ENCODE data around the gene MAGI2.

Gene MAGI2

GRCh38 chr7:78099715-78100394 lies 1353.6 kb downstream of the MAGI2 start:
- no peak for DNase-seq

DNA sequence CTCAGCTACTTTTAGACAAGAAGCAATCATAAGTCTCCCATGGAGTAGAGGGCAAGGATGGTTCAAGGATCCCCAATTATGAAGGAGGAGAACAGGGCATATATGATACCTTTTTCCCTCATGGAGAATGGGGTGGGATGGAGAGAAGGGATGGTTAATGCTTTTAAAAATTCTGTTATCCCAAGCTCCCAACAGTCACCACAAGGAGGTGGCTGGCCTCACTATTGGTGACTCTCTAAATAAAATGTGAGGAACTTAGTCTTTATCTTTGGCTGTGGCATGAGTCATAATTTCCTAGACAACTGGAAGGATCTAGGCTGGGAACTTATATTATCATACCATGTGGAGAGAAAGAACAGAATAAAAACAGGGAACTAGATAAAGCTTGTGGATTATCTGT lies 1357.9 kb downstream of the MAGI2 start:
- no peak for DNase-seq

DNA sequence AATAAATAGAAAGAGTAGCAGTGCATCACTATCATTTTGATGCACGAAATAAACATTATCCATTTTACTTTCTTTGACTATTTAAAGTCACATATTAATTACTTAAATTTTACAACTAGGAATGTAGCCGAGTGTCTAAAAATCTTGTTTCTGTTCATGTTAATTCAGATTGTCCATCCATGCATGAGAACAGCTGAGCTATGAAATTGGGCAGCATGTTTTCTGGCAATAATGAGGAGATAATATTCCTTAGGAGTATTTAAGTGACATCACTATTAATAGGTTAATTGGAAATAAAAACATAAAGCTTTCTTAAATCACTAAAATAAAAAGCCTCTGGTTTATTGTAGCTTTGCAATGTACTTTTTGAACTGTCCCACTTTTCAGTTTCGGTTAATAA lies 1361.1 kb downstream of the MAGI2 start:
- DNase-seq: no peak

GRCh38 chr7:78090616-78091015 lies 1362.9 kb downstream of the MAGI2 start:
- peak; percentile 53 for DNase-seq

DNA sequence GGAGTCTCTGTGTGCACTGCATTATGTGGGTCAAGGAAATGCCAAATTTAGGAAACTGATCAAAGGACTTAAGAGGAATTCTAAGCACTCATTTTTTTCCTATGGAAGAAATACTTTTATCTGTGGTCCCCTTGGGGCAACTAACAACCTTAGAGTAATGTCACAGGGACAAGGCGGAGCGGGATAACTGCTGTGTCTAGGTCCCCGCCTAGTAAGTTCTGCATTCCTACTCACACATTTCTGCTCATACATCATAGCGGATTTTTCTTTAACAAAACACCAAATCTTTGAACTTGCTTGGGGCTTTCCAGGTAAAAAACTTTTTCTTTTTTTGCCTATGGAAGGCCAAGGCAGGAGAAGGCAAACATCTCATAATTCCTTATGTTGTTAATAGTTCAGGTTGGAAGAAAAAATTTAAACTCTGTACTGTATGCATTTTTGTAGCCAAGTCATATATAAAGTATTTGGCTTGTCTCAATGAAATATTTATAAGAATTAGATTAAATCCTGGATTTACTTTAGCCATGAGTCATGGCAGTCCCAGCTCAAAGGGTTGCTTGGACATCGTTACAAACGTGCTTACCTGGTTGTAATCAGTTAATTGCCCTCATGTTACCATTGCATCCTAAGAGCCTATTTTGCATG lies 1369.9 kb downstream of the MAGI2 start:
- no peak for DNase-seq

DNA sequence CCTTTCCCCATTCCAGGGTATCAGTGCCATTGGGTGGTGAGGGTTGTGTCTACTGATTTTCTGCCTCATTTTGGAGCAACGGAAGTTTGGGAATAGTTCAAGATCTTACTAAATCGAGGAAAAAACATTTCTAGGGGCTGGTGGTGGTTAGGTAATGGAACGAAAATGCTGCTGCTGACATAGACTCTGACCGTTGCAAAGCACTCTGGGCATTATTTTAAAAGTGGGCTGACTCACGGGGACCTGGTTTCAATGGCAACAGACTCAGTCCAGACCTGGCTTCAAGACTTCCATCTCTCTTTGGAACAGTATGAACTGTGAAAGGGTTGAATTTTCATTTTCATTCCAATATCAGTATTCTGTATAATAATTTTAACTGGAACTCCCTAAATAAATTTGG lies 1370.9 kb downstream of the MAGI2 start:
- DNase-seq: no peak

GRCh38 chr7:78081888-78082287 lies 1371.6 kb downstream of the MAGI2 start:
- no peak for DNase-seq

DNA sequence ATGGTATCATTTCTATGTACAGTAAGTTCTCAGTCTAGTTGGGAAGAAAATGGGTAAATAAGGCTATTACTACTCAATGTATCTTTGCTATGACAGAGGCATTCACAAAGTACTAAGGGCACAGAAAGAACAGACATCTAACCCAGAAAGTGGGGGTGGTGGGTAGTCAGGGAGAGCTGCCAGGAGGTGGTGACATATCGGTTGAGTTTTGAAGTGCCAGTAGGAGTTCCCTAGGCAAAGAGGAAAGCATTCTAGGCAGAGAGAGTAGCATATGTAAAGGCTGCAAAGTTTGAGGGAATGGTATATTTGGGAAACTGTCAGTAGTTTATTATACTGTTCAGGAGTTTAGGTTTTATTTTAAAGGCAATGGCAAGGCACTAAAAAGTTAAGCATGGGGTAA lies 1372.1 kb downstream of the MAGI2 start:
- no peak for DNase-seq

- no peak for DNase-seq
Measured at GRCh38 chr7:78080811-78081210, 1372.7 kb downstream of the MAGI2 start.

DNA sequence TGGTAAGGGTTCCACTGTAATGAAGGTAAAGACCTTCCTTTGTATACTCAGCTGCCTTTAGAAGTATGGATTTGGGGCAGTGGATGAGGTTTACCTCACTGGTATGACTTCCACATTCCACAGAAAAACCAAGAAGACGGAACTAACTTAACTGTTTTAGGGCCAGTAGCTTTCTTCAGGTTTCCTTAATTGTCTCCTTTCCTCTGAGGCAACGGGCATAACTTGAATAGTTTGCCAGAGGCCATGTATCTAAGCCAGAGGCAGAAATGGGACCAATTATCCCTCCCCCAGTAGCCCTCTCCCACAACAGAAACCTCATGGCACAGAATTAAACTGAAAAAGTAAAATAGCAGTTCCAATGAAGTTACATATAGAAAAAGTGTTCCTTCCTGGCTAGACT lies 1373.2 kb downstream of the MAGI2 start:
- no peak for DNase-seq

GRCh38 chr7:78074713-78075112 lies 1378.8 kb downstream of the MAGI2 start:
- no peak for DNase-seq

DNA sequence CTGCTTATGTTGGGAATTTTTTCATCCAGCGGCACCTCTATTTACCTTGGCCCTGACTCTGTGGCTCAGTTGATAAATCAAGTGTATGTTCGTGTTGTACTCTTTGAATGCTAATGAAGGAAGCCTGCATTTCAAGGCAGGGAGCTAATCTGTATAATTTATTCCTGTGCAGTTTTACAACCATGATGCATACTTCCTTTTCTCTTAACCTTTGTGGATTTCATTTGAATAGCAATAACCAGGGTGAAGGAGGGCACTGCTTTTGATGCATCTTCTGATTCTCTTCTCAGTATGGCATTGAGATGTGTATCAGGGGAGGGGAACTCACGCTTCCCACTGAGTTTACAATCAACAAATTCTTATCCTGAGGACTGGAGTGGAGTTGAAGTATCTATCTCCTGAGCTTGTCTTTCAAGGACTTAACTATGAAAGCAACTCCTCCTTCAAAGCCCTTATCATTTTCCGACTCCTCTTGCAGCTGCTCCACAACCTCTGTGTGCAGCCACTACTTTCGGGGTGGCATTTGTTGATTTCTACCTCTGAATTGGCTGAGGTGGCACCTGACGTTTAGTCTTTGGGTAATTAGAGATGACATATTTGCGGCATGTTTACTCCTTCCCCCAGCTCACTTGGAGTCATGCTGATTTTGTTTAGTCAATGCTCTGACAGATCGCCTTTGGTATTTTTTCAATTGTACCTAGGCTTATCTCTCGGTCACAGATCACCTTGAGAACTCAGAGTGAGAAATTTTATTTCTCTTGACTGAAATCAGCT lies 1379.7 kb downstream of the MAGI2 start:
- peak; percentile 74 for DNase-seq

- DNase-seq: no peak
Measured at GRCh38 chr7:78072201-78072590, 1381.3 kb downstream of the MAGI2 start.

DNA sequence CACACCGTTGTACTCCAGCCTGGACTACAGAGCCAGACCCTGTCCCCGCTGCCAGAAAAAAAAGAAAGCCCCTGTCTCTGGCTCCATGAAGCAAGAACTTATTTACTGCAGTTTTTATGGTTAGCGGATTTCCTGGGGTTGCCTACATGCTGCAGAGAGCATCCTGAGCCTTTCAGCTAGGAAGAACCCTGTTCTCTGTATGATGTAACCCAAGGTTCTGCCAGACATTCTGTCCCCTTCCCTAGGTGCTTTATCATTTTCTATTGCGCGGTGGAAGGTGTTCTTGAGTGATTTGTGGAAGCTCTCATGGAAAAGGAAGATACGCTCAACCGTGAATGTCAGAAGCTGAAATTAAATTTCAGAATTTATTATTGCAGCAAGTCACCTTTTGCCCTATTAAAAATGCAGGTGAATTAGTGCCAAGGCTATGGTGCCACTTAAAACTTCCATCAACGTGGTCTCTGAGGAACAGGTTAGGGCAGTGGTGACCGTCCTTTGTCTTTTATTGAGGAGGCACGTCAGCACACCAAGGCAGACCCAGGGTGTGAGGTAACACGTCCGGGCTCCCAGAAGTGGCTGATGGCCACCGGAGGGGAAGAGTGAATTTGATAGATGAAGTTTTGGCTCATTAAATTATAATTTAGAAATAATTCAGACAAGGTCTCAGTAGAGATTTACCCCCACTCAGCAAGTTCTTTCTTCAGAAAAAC lies 1381.8 kb downstream of the MAGI2 start:
- DNase-seq: no peak

- no peak for DNase-seq
Measured at GRCh38 chr7:78066599-78066998, 1386.9 kb downstream of the MAGI2 start.

DNA sequence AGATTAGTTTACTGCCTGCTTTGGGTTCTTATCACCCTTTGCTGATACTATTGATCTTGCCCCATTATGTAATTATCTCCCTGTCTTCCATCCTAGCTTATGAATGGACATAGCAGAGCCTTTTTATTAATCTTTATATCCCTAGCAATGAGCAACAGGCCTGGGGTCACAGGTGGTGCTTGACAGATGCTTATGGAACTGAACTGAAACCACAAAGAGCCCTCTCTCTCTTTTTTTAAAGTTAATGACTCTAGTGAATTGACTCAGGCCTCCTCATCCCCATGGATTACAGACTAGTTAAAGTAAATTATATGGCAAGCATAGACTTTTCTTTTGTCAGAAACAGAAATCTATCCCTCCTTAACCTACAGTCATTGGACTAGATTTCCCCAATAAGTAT lies 1389.7 kb downstream of the MAGI2 start:
- DNase-seq: peak; percentile 14

- no peak for DNase-seq
Measured at GRCh38 chr7:78062214-78062613, 1391.3 kb downstream of the MAGI2 start.

DNA sequence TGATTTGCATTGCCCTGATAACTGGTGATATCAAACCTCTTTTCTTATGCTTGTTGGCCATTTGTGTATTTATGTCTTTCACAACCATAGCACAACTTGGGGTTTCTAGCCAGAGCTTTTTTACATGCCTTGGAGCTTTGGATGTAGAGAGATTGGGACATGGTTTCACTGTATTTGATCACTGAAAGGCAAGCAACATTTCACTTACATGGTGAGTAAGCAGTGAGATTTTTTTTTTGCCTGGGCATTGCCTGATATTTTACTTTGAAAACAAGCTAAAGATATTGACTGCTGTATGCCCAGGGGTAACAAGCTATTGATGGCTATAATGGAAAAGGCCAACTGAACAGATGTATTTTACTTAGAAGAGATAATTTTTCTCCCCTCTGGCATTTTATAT lies 1395.9 kb downstream of the MAGI2 start:
- DNase-seq: no peak

DNA sequence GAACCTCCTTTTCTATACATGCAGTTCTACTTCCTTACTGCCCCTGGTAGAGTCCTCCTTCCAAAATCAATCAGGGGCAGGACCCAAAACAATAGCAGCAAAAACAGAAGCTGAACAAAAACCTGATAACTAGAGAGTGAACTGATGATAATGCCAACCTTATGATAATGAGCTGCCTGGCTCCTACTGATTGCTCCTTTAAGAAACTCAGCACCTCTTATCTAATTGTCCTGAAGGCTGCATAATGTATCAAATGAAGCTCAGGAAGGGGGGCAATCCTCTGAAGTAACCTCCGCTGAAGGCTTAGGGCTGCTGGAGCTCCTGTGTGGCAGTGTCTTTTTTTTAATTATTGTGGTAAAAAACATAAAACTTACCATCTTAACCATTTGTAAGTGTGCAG lies 1397.9 kb downstream of the MAGI2 start:
- DNase-seq: no peak

GRCh38 chr7:78055001-78055573 lies 1398.4 kb downstream of the MAGI2 start:
- peak; percentile 51 for DNase-seq

- DNase-seq: no peak
Measured at GRCh38 chr7:78052112-78052511, 1401.4 kb downstream of the MAGI2 start.

GRCh38 chr7:78047800-78048199 lies 1405.7 kb downstream of the MAGI2 start:
- DNase-seq: no peak

GRCh38 chr7:78043159-78043558 lies 1410.3 kb downstream of the MAGI2 start:
- DNase-seq: no peak
